Activated naive CD4-positive, alpha-beta T cell treated with anti-CD3 and anti-CD28 coated beads for 36 hours (primary cell): ENCODE results near the gene FRS3. TPM values are rescaled to one million over a fixed set of nuclear protein-coding genes. Genes with fewer than 3 reads are reported as not detected.

ENCODE experiments used
- total RNA-seq, 2 experiments: library from RNA; stranded (reverse); gene quantifications; one replicate each; pipeline ENCODE4 v1.2.3, GENCODE V29; 2021

FRS3 gene
- total RNA-seq, 2 experiments from 2014 or later = 4.0 to 4.2 TPM

Other genes with a start within 250 kb of the FRS3 start
- gene FOXP4, start 233.5 kb downstream of the FRS3 start, total RNA-seq = 10 to 100 TPM; 15.9 to 16.0 TPM
- gene MDFI, start 141.4 kb downstream of the FRS3 start, total RNA-seq = not detected
- gene TFEB, start 44.3 kb downstream of the FRS3 start, total RNA-seq = 1 to 10 TPM; 5.7 to 7.9 TPM
- not detected for gene PGC, start 32.5 kb downstream of the FRS3 start, total RNA-seq
- under 1 TPM in 1 of 2 experiments, not detected in 1; 0.52 TPM for gene PRICKLE4, start 882 bp upstream of the FRS3 start, total RNA-seq
- gene TOMM6, start 7.8 kb upstream of the FRS3 start, total RNA-seq = 100 to 1,000 TPM; 285 to 299 TPM
- gene USP49, start 115.5 kb upstream of the FRS3 start, total RNA-seq = 1 to 10 TPM; 8.3 to 8.4 TPM
- gene MED20, start 141.2 kb upstream of the FRS3 start, total RNA-seq = 10 to 100 TPM; 24.0 to 27.4 TPM
- 10 to 100 TPM; 49.8 TPM for gene BYSL, start 141.6 kb upstream of the FRS3 start, total RNA-seq
- gene CCND3, start 161.9 kb upstream of the FRS3 start, total RNA-seq = 1,000 to 10,000 TPM; 1,152 to 1,165 TPM